Measurements from ENCODE around the gene ALCAM. TPM values are rescaled to one million over a fixed set of nuclear protein-coding genes. Genes with fewer than 3 reads are reported as not detected.
A peak's percentile ranks its signal among the peaks of the same experiment; 100 is the strongest.
"Not testable (repeated sequence)": the region's sequence is repeated elsewhere in the genome, so short reads cannot be mapped to it uniquely, and the experiment has no call there.

ALCAM gene
- total and polyA plus RNA-seq, 7 donors: 0.42 to 1.5 (median 0.70) TPM

GRCh38 chr3:105401254-105401653 is 34.5 kb downstream of the ALCAM start:
- DNase-seq (no peak), ATAC-seq (no peak)
- H3K9me3 ChIP-seq: no peaks in the 10 kb centered on the region
- WGBS, 3 donors: 96 to 98% (median 96%) methylated on average over 4 of the region's 4 CpGs
- H3K4me3 ChIP-seq: no peak overlapping the region
- no peaks in the 10 kb centered on the region for H3K36me3 ChIP-seq (ENCODE audit: insufficient read depth in 1 of 2, low read depth in 1 of 2)
- no peak overlapping the region for H3K27ac ChIP-seq
- H3K4me1 ChIP-seq: no peaks in the 10 kb centered on the region
- no peak for TF ChIP-seq CTCF (IDR thresholded peaks at IDR 0.05)
- intact Hi-C loops (cut with DNase I): no loop called here
- H3K27me3 ChIP-seq (ENCODE audit: insufficient read depth in 3 of 3, low read length in 2 of 3): no peaks in the 10 kb centered on the region

- WGBS, 3 donors: 83 to 88% (median 84%) methylated on average over 2 of the region's 2 CpGs
- intact Hi-C loops (cut with DNase I): no loop called here
- no peak for TF ChIP-seq CTCF (IDR thresholded peaks at IDR 0.05)
- DNase-seq (no peak), ATAC-seq (no peak)
- H3K27me3 ChIP-seq (ENCODE audit: insufficient read depth in 3 of 3, low read length in 2 of 3): no peaks in the 10 kb centered on the region
- no peaks in the 10 kb centered on the region for H3K36me3 ChIP-seq (ENCODE audit: insufficient read depth in 1 of 2, low read depth in 1 of 2)
- H3K4me3 ChIP-seq: no peak overlapping the region
- no peaks in the 10 kb centered on the region for H3K4me1 ChIP-seq
- no peak overlapping the region for H3K27ac ChIP-seq
- H3K9me3 ChIP-seq: no peaks in the 10 kb centered on the region
These were observed 35.0 kb downstream of the ALCAM start for GRCh38 chr3:105401691-105402149.

- Histone ChIP-seq H3K4me3 (no peak overlapping the region), H3K36me3 (ENCODE audit: insufficient read depth in 1 of 2, low read depth in 1 of 2) (no peaks in the 10 kb centered on the region), H3K4me1 (no peaks in the 10 kb centered on the region), H3K9me3 (no peaks in the 10 kb centered on the region), H3K27ac (no peak overlapping the region), H3K27me3 (ENCODE audit: insufficient read depth in 3 of 3, low read length in 2 of 3) (no peaks in the 10 kb centered on the region)
- 91 to 96% (median 94%) methylated on average over 6 of the region's 6 CpGs for WGBS, 3 donors
- intact Hi-C loops (cut with DNase I): no loop called here
- no peak for TF ChIP-seq CTCF (IDR thresholded peaks at IDR 0.05)
- no peak for DNase-seq
- no peak for ATAC-seq
These were observed 35.6 kb downstream of the ALCAM start for GRCh38 chr3:105402287-105402801.

- H3K27ac ChIP-seq; intact Hi-C loops (cut with DNase I); H3K9me3 ChIP-seq; H3K4me1 ChIP-seq; H3K27me3 ChIP-seq (ENCODE audit: insufficient read depth in 3 of 3, low read length in 2 of 3); H3K4me3 ChIP-seq; H3K36me3 ChIP-seq (ENCODE audit: insufficient read depth in 1 of 2, low read depth in 1 of 2); ATAC-seq: not testable (repeated sequence)
- WGBS, 3 donors: 88 to 97% (median 91%) methylated on average over 9 of the region's 9 CpGs
- peak in 1 of 2 donors; percentile 22 for DNase-seq
These were observed 36.3 kb downstream of the ALCAM start for GRCh38 chr3:105403034-105403433.

- Histone ChIP-seq H3K9me3 (no peaks in the 10 kb centered on the region), H3K4me3 (no peak overlapping the region), H3K4me1 (no peaks in the 10 kb centered on the region), H3K36me3 (ENCODE audit: insufficient read depth in 1 of 2, low read depth in 1 of 2) (no peaks in the 10 kb centered on the region), H3K27me3 (ENCODE audit: insufficient read depth in 3 of 3, low read length in 2 of 3) (no peaks in the 10 kb centered on the region), H3K27ac (no peak overlapping the region)
- intact Hi-C loops (cut with DNase I): no loop called here
- no peak for TF ChIP-seq CTCF (IDR thresholded peaks at IDR 0.05)
- WGBS, 3 donors: 76 to 79% (median 79%) methylated on average over 2 of the region's 2 CpGs
- ATAC-seq: no peak
- no peak for DNase-seq
These were observed 39.6 kb downstream of the ALCAM start for GRCh38 chr3:105406268-105406667.
